Vagina (tissue), 2 donors: Measurements from ENCODE around the gene PGAP2. TPM values are rescaled to one million over a fixed set of nuclear protein-coding genes. Genes with fewer than 3 reads are reported as not detected.

Experiments used
- DNase-seq, 2 donors: peaks; one replicate each; pipeline ENCODE4 v3.0.0-alpha.2; 2017; ENCODE audit errors: extremely low spot score in 2 of 2
- H3K27ac ChIP-seq: fragments of 200-600 bp; sonication (generic); one replicate; pipeline ENCODE4 v1.5.1; 2019
- H3K27me3 ChIP-seq: fragments of 200-600 bp; sonication (generic); one replicate; pipeline ENCODE4 v1.5.1; 2019
- H3K36me3 ChIP-seq, 2 donors: fragments of 200-600 bp; sonication (generic); one replicate each; pipeline ENCODE4 v1.5.1; 2017 to 2019
- H3K4me1 ChIP-seq: fragments of 200-600 bp; sonication (generic); one replicate; pipeline ENCODE4 v1.5.1; 2019
- H3K4me3 ChIP-seq, 2 donors: fragments of 200-600 bp; sonication (generic); 1 replicate in 1 of 2; 2 replicates in 1 of 2; pipeline ENCODE4 v1.5.1; 2016 to 2019
- H3K9me3 ChIP-seq: fragments of 200-600 bp; sonication (generic); one replicate; pipeline ENCODE4 v1.5.1; 2019
- CTCF ChIP-seq, 3 experiments: fragments of 450-650 bp in 2 of 3; fragments of 200-600 bp in 1 of 3; sonication (generic) in 1 of 3; IDR thresholded peaks; one replicate each; pipeline ENCODE4 v1.5.1; 2017 to 2019; ENCODE audit warnings: antibody characterized with exemption in 3 of 3, mild to moderate bottlenecking in 2 of 3, moderate library complexity in 2 of 3
- POLR2A ChIP-seq, 2 donors: fragments of 450-650 bp; IDR thresholded peaks; one replicate each; pipeline ENCODE4 v1.6.1; 2017; ENCODE audit warnings: antibody characterized with exemption in 2 of 2, mild to moderate bottlenecking in 2 of 2, moderate library complexity in 2 of 2
- POLR2AphosphoS5 ChIP-seq, 2 donors: sonication (generic); formaldehyde crosslinking; IDR thresholded peaks; one replicate each; pipeline ENCODE4 v1.9.0; 2017; ENCODE audit warnings: antibody characterized with exemption in 2 of 2, mild to moderate bottlenecking in 2 of 2, low read depth in 1 of 2; ENCODE audit not compliant: insufficient read depth in 1 of 2
- intact Hi-C: fragments of 100-400 bp; cut with DNase I; formaldehyde crosslinking; loops from one replicate; pipeline ENCODE4 v1.15.1; 2023
- total RNA-seq: library from RNA; depleted of rRNA; stranded (reverse); fragments of >200 nt; gene quantifications from one replicate; pipeline ENCODE4 v1.2.3, GENCODE V29; 2016

PGAP2 gene
- total RNA-seq, 1 donor from 2014 or later: 19.6 TPM

GRCh38 chr11:3834349-3834663 is 25.9 kb downstream of the PGAP2 start:
- Histone ChIP-seq H3K27ac (peak overlapping the region; percentile 9), H3K36me3 (no peaks in the 10 kb centered on the region), H3K4me3 (no peak overlapping the region), H3K4me1 (peaks cover 67% of the 10 kb centered on the region), H3K9me3 (no peaks in the 10 kb centered on the region), H3K27me3 (no peaks in the 10 kb centered on the region)
- intact Hi-C loops: no loop called here
- TF ChIP-seq POLR2A (IDR thresholded peaks at IDR 0.05): no peak
- no peak for TF ChIP-seq POLR2AphosphoS5 (IDR thresholded peaks at IDR 0.05; ENCODE audit: insufficient read depth in 1 of 2, low read depth in 1 of 2)
- no peak for TF ChIP-seq CTCF (IDR thresholded peaks at IDR 0.05)
- DNase-seq: no peak

GRCh38 chr11:3834664-3835461 is 26.5 kb downstream of the PGAP2 start:
- no peaks in the 10 kb centered on the region for H3K9me3 ChIP-seq
- TF ChIP-seq POLR2A (IDR thresholded peaks at IDR 0.05): no peak
- no peak for TF ChIP-seq POLR2AphosphoS5 (IDR thresholded peaks at IDR 0.05; ENCODE audit: insufficient read depth in 1 of 2, low read depth in 1 of 2)
- TF ChIP-seq CTCF (IDR thresholded peaks at IDR 0.05): no peak
- DNase-seq: no peak
- intact Hi-C loops: no loop called here
- peaks cover 72% of the 10 kb centered on the region for H3K4me1 ChIP-seq
- H3K27ac ChIP-seq: peak overlapping the region; percentile 10
- no peaks in the 10 kb centered on the region for H3K27me3 ChIP-seq
- H3K36me3 ChIP-seq: no peaks in the 10 kb centered on the region
- H3K4me3 ChIP-seq: no peak overlapping the region

GRCh38 chr11:3835751-3836150 is 27.4 kb downstream of the PGAP2 start:
- intact Hi-C loops: no loop called here
- Histone ChIP-seq H3K4me3 (no peak overlapping the region), H3K9me3 (no peaks in the 10 kb centered on the region), H3K27me3 (no peaks in the 10 kb centered on the region), H3K4me1 (peaks cover 75% of the 10 kb centered on the region), H3K36me3 (no peaks in the 10 kb centered on the region), H3K27ac (peak overlapping the region; percentile 10)
- no peak for TF ChIP-seq POLR2AphosphoS5 (IDR thresholded peaks at IDR 0.05; ENCODE audit: insufficient read depth in 1 of 2, low read depth in 1 of 2)
- no peak for TF ChIP-seq CTCF (IDR thresholded peaks at IDR 0.05)
- no peak for TF ChIP-seq POLR2A (IDR thresholded peaks at IDR 0.05)
- no peak for DNase-seq

GRCh38 chr11:3836903-3837302 is 28.5 kb downstream of the PGAP2 start:
- Histone ChIP-seq H3K9me3 (no peaks in the 10 kb centered on the region), H3K4me1 (peaks cover 73% of the 10 kb centered on the region), H3K27ac (peak overlapping the region; percentile 27), H3K27me3 (no peaks in the 10 kb centered on the region), H3K36me3 (no peaks in the 10 kb centered on the region), H3K4me3 (no peak overlapping the region)
- TF ChIP-seq POLR2A (IDR thresholded peaks at IDR 0.05) (no peak), CTCF (IDR thresholded peaks at IDR 0.05) (no peak), POLR2AphosphoS5 (IDR thresholded peaks at IDR 0.05; ENCODE audit: insufficient read depth in 1 of 2, low read depth in 1 of 2) (no peak)
- no peak for DNase-seq
- intact Hi-C loops: no loop called here

- Histone ChIP-seq H3K36me3 (no peaks in the 10 kb centered on the region), H3K27ac (peak overlapping the region; percentile 27), H3K9me3 (no peaks in the 10 kb centered on the region), H3K4me3 (no peak overlapping the region), H3K27me3 (no peaks in the 10 kb centered on the region), H3K4me1 (peaks cover 66% of the 10 kb centered on the region)
- TF ChIP-seq POLR2AphosphoS5 (IDR thresholded peaks at IDR 0.05; ENCODE audit: insufficient read depth in 1 of 2, low read depth in 1 of 2) (no peak), CTCF (IDR thresholded peaks at IDR 0.05) (no peak), POLR2A (IDR thresholded peaks at IDR 0.05) (no peak)
- DNase-seq: no peak
- intact Hi-C loops: no loop called here
These were observed 29.4 kb downstream of the PGAP2 start for GRCh38 chr11:3837793-3838192.
